ENCODE data around the gene FGD4. TPM values are rescaled to one million over a fixed set of nuclear protein-coding genes. Genes with fewer than 3 reads are reported as not detected.

The FGD4 gene
- total and polyA plus RNA-seq, 9 of the 15 experiments (the other 6 are each of a cell fraction or from before 2014, with no cell fraction given) = 0.05 to 0.51 (median 0.27) TPM

GRCh38 chr12:32399370-32400113 lies at the start of gene FGD4 (continued):
- TF ChIP-seq MNT (conservative IDR thresholded peaks at IDR 0.05) (0 out of 4 replicates have a peak, but pooled peaks of 1 of the 2 experiments have one; percentile 17), PHTF2 (CRISPR knock-in tag; IDR thresholded peaks at IDR 0.05) (no peak), HDAC6 (IDR thresholded peaks at IDR 0.05; ENCODE audit: low read depth, low read length) (no peak), ZNF695 (CRISPR knock-in tag; IDR thresholded peaks at IDR 0.05) (no peak), ZNF140 (CRISPR knock-in tag; IDR thresholded peaks at IDR 0.05) (no peak), WHSC1 (IDR thresholded peaks at IDR 0.05; ENCODE audit: low read length) (no peak), MCM2 (IDR thresholded peaks at IDR 0.05; ENCODE audit: low read depth) (no peak), ZNF224 (CRISPR knock-in tag; IDR thresholded peaks at IDR 0.05) (no peak), NR2C1 (IDR thresholded peaks at IDR 0.05) (no peak), NR2C1 (tag; IDR thresholded peaks at IDR 0.05) (no peak), PCBP1 (IDR thresholded peaks at IDR 0.05; ENCODE audit: low read depth, low read length, poor library complexity, severe bottlenecking) (peak; percentile 69), POU5F1 (IDR thresholded peaks at IDR 0.05; ENCODE audit: borderline replicate concordance, low read depth, low read length, partially characterized antibody) (no peak), ARID3B (CRISPR knock-in tag; IDR thresholded peaks at IDR 0.05; ENCODE audit: borderline replicate concordance) (no peak), AFF4 (CRISPR knock-in tag; IDR thresholded peaks at IDR 0.05) (no peak), ZC3H8 (IDR thresholded peaks at IDR 0.05) (no peak), ZNF282 (CRISPR knock-in tag; IDR thresholded peaks at IDR 0.05) (no peak), TARDBP (IDR thresholded peaks at IDR 0.05) (no peak), ZNF239 (CRISPR knock-in tag; IDR thresholded peaks at IDR 0.05) (no peak), NR2C2 (CRISPR knock-in tag; IDR thresholded peaks at IDR 0.05) (no peak), NR2C2 (tag; IDR thresholded peaks at IDR 0.05) (0 out of 2 replicates have a peak, but pooled peaks have one; percentile 27)

Data from K562 (cell line).